Measurements from ENCODE around the gene SNAPC5. TPM values are rescaled to one million over a fixed set of nuclear protein-coding genes. Genes with fewer than 3 reads are reported as not detected.
A peak's percentile ranks its signal among the peaks of the same experiment; 100 is the strongest.

SNAPC5 gene
- total RNA-seq, 1 donor from 2014 or later, result 26.2 TPM

DNA sequence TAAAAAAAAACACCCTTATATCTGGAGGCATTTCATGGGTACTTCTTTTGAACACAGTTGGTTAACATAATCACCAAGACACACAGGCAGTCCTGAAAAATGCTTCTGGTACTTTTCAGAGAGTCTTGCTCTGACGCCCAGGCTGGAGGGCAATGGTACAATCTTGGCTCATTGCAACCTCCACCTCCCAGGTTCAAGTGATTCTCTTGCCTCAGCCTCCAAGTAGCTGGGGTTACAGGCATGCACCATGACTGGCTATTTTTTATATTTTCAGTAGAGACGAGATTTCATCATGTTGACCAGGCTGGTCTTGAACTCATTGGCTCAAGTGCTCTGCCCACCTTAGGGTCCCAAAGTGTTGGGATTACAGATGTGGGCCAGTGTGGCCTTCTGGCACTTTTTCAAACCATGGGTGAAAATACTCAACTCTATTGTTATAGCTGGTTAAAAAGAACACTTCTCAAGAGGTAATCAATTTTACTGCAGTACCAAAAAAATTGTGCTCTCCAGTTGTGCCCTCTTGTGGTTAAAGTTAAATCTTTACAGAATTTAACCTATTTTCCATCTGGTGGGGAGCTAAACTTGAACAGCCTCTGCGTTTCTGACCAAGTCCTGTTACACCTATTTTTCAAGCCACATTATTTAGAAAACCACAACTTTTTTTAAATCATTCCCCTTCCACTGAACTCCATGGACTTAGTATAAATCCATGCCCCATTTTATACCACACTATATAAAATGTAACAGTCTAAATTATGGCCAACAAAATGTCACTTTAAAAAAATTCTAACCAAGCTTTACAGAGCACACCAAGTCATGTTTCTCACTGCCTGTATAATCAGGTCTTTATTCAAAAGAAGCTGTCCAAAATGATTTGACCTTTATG, 1.2 kb upstream of the SNAPC5 start:
- no peak for DNase-seq (ENCODE audit: low read depth)
- Histone ChIP-seq H3K36me3 (ENCODE audit: control insufficient read depth, insufficient read depth, low read length) (no peaks in the 10 kb centered on the region), H3K27me3 (ENCODE audit: control insufficient read depth, insufficient read depth, low read length) (no peaks in the 10 kb centered on the region), H3K4me3 (ENCODE audit: low read depth, low read length) (no peak overlapping the region)
- TF ChIP-seq, protein P1, sequence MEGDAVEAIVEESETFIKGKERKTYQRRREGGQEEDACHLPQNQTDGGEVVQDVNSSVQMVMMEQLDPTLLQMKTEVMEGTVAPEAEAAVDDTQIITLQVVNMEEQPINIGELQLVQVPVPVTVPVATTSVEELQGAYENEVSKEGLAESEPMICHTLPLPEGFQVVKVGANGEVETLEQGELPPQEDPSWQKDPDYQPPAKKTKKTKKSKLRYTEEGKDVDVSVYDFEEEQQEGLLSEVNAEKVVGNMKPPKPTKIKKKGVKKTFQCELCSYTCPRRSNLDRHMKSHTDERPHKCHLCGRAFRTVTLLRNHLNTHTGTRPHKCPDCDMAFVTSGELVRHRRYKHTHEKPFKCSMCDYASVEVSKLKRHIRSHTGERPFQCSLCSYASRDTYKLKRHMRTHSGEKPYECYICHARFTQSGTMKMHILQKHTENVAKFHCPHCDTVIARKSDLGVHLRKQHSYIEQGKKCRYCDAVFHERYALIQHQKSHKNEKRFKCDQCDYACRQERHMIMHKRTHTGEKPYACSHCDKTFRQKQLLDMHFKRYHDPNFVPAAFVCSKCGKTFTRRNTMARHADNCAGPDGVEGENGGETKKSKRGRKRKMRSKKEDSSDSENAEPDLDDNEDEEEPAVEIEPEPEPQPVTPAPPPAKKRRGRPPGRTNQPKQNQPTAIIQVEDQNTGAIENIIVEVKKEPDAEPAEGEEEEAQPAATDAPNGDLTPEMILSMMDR (IDR thresholded peaks at IDR 0.05; ENCODE audit: insufficient read depth, low read length, poor library complexity, severe bottlenecking), result peak; percentile 19

- DNase-seq (ENCODE audit: low read depth), result no peak
- H3K27me3 ChIP-seq (ENCODE audit: control insufficient read depth, insufficient read depth, low read length), result no peaks in the 10 kb centered on the region
- TF ChIP-seq, protein P1 (IDR thresholded peaks at IDR 0.05; ENCODE audit: insufficient read depth, low read length, poor library complexity, severe bottlenecking), result no peak
- H3K4me3 ChIP-seq (ENCODE audit: low read depth, low read length), result peak overlapping the region; percentile 66
- H3K36me3 ChIP-seq (ENCODE audit: control insufficient read depth, insufficient read depth, low read length), result no peaks in the 10 kb centered on the region
These were observed 536 bp downstream of the SNAPC5 start for GRCh38 chr15:66496951-66497501.

- no peak overlapping the region for H3K4me3 ChIP-seq (ENCODE audit: low read depth, low read length)
- no peaks in the 10 kb centered on the region for H3K36me3 ChIP-seq (ENCODE audit: control insufficient read depth, insufficient read depth, low read length)
- no peaks in the 10 kb centered on the region for H3K27me3 ChIP-seq (ENCODE audit: control insufficient read depth, insufficient read depth, low read length)
- no peak for DNase-seq (ENCODE audit: low read depth)
- TF ChIP-seq, protein P1 (IDR thresholded peaks at IDR 0.05; ENCODE audit: insufficient read depth, low read length, poor library complexity, severe bottlenecking), result no peak
These were observed 3.3 kb downstream of the SNAPC5 start for GRCh38 chr15:66494262-66494661.

- no peaks in the 10 kb centered on the region for H3K27me3 ChIP-seq (ENCODE audit: control insufficient read depth, insufficient read depth, low read length)
- no peak for DNase-seq (ENCODE audit: low read depth)
- no peak overlapping the region for H3K4me3 ChIP-seq (ENCODE audit: low read depth, low read length)
- TF ChIP-seq, protein P1 (IDR thresholded peaks at IDR 0.05; ENCODE audit: insufficient read depth, low read length, poor library complexity, severe bottlenecking), result no peak
- peaks cover 1% of the 10 kb centered on the region for H3K36me3 ChIP-seq (ENCODE audit: control insufficient read depth, insufficient read depth, low read length)
These were observed 5.7 kb downstream of the SNAPC5 start for GRCh38 chr15:66491846-66492245.

DNA sequence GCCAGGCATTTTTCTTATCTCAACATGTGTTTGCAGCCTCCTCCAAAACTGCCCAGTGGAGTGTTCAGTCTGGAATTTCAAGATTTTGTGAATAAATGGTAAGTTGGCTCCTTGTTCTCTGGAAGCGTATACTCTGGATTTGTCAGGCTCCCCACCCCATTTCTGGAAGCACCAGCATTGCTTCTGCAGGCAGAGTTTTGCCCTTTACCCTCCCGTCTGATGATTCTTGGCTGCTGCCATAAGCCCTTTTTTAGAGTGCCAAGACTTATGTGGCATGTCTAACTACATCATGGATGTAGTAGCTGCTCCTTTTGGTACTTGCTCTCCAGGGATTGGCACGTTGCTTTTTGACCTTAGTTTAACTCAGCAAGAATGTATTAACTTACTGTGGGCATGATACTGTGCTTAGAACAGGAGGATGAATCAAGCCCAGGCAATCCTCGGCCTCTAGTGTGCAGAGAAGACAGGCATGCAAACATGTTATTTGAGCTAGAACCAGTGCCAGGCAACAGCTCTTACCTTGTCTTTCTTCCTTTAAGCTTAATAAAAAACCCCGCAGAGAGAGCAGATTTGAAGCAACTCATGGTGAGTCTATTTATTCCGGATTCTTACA, 8.3 kb downstream of the SNAPC5 start:
- peaks cover 1% of the 10 kb centered on the region for H3K36me3 ChIP-seq (ENCODE audit: control insufficient read depth, insufficient read depth, low read length)
- no peak for DNase-seq (ENCODE audit: low read depth)
- no peaks in the 10 kb centered on the region for H3K27me3 ChIP-seq (ENCODE audit: control insufficient read depth, insufficient read depth, low read length)
- no peak overlapping the region for H3K4me3 ChIP-seq (ENCODE audit: low read depth, low read length)
- TF ChIP-seq, protein P1 (IDR thresholded peaks at IDR 0.05; ENCODE audit: insufficient read depth, low read length, poor library complexity, severe bottlenecking), result no peak

Measured in kidney epithelial cell (primary cell).